ENCODE measurements around the gene CCDC122.

DNA sequence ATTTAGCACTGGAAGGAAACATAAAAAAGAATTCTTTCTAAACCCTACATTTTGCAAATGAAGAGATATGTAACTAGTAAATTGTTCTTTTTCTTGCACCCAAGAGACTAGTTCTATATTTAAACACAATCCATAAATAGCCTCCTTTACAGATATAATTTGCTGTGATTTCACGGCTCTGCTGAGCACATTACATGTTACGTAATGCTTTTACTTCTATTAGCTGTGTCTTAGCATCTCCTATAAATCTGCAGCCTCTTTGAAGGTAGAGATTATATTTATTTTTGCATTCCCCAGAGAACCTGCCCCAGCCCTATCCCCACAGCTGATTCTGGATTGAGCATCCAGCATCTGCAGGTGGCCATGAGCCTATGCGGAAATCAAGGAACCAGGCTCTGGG, 32.3 kb upstream of the CCDC122 start:
- TF ChIP-seq POLR2AphosphoS5 (IDR thresholded peaks at IDR 0.05; ENCODE audit: borderline replicate concordance, low read depth, low read length): no peak
- no peak for TF ChIP-seq EZH2 (IDR thresholded peaks at IDR 0.05)
